HG03565 (cell line): ENCODE results near the gene WNT3A.

Source experiments
- ATAC-seq: cut with Tn5 transposase; IDR thresholded peaks from one replicate; pipeline ENCODE4 v1.9.1; 2021; ENCODE audit warnings: mild to moderate bottlenecking, moderate library complexity; ENCODE audit not compliant: unreplicated experiment

The WNT3A gene

DNA sequence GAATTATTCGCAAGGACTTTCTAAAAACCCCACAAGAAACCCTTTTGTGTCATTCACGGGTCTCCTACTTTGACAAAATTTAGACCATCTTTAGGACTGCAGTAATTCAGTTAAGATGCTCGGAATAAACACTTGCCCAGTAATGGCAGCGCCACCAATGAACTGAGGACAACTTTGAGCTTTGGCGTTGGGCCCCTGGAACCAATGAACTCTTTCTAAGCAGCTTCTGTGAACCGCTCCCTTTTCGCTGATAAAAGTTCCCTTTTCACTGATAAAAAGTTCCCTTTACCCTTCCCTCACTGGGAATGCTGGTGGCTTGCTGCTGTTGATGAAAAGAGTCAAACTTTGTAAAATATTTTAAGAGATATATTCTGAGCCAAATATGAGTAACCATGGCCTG, 103.8 kb downstream of the WNT3A start:
- ATAC-seq, result no peak
